HCT116 (cell line): ENCODE data around the gene ATL1.

Source experiments
- CBX3 ChIP-seq: IDR thresholded peaks from 2 replicates; pipeline ENCODE4 v1.6.1; 2012; ENCODE audit warnings: low read depth
- CTCF ChIP-seq, 3 experiments: fragments of 200-600 bp in 1 of 3; sonication (generic) in 1 of 3; IDR thresholded peaks in 2 of 3; conservative IDR thresholded peaks in 1 of 3; 2 replicates each; pipeline ENCODE4 v1.5.1; 2012 to 2017; ENCODE audit warnings: low read depth in 2 of 3, low read length in 2 of 3, antibody characterized with exemption in 1 of 3, borderline replicate concordance in 1 of 3, control low read depth in 1 of 3, mild to moderate bottlenecking in 1 of 3, mixed read lengths in 1 of 3, mixed run types in 1 of 3, moderate library complexity in 1 of 3; ENCODE audit not compliant: insufficient read depth in 1 of 3
- EGR1 ChIP-seq: IDR thresholded peaks from 2 replicates; pipeline ENCODE4 v1.6.1; 2012; ENCODE audit warnings: low read depth
- EZH2 ChIP-seq: fragments of 200-600 bp; sonication (generic); IDR thresholded peaks from 2 replicates; pipeline ENCODE4 v1.6.1; 2017; ENCODE audit warnings: antibody characterized with exemption, mixed run types
- POLR2A ChIP-seq: IDR thresholded peaks from 2 replicates; pipeline ENCODE4 v1.7.0; 2011; ENCODE audit warnings: borderline replicate concordance; ENCODE audit not compliant: insufficient read depth, insufficient read length; ENCODE audit errors: extremely low read depth
- RAD21 ChIP-seq: IDR thresholded peaks from 2 replicates; pipeline ENCODE4 v1.6.1; 2012; ENCODE audit warnings: low read depth, mild to moderate bottlenecking
- TCF7L2 ChIP-seq: IDR thresholded peaks from 2 replicates; pipeline ENCODE4 v1.7.0; 2011; ENCODE audit warnings: borderline replicate concordance, inconsistent platforms; ENCODE audit not compliant: insufficient read depth, insufficient read length; ENCODE audit errors: extremely low read depth
- TF ChIP-seq, protein P1 (sequence below): IDR thresholded peaks from 2 replicates; pipeline ENCODE4 v1.6.1; 2012
- TF ChIP-seq, protein P2 (sequence below): IDR thresholded peaks from 2 replicates; pipeline ENCODE4 v1.6.1; 2012; ENCODE audit warnings: low read depth

- no peak for TF ChIP-seq CTCF (IDR thresholded peaks at IDR 0.05 in 2 of 3, conservative IDR thresholded peaks at IDR 0.05 in 1 of 3; ENCODE audit: borderline replicate concordance in 1 of 3, insufficient read depth in 1 of 3, low read depth in 2 of 3, low read length in 2 of 3)
- TF ChIP-seq, protein P1, sequence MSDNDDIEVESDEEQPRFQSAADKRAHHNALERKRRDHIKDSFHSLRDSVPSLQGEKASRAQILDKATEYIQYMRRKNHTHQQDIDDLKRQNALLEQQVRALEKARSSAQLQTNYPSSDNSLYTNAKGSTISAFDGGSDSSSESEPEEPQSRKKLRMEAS = no peak
- no peak for TF ChIP-seq EZH2
- TF ChIP-seq POLR2A = no peak
- no peak for TF ChIP-seq EGR1
- TF ChIP-seq, protein P2, sequence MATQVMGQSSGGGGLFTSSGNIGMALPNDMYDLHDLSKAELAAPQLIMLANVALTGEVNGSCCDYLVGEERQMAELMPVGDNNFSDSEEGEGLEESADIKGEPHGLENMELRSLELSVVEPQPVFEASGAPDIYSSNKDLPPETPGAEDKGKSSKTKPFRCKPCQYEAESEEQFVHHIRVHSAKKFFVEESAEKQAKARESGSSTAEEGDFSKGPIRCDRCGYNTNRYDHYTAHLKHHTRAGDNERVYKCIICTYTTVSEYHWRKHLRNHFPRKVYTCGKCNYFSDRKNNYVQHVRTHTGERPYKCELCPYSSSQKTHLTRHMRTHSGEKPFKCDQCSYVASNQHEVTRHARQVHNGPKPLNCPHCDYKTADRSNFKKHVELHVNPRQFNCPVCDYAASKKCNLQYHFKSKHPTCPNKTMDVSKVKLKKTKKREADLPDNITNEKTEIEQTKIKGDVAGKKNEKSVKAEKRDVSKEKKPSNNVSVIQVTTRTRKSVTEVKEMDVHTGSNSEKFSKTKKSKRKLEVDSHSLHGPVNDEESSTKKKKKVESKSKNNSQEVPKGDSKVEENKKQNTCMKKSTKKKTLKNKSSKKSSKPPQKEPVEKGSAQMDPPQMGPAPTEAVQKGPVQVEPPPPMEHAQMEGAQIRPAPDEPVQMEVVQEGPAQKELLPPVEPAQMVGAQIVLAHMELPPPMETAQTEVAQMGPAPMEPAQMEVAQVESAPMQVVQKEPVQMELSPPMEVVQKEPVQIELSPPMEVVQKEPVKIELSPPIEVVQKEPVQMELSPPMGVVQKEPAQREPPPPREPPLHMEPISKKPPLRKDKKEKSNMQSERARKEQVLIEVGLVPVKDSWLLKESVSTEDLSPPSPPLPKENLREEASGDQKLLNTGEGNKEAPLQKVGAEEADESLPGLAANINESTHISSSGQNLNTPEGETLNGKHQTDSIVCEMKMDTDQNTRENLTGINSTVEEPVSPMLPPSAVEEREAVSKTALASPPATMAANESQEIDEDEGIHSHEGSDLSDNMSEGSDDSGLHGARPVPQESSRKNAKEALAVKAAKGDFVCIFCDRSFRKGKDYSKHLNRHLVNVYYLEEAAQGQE = no peak
- no peak for TF ChIP-seq RAD21
- no peak for TF ChIP-seq TCF7L2
- TF ChIP-seq CBX3 = peak; percentile 28; the same call in 1 of the 2 replicates
Observed at GRCh38 chr14:50520947-50521815, 38.8 kb upstream of the ATL1 start.
